ENCODE measurements around the gene YOD1.

The YOD1 gene

DNA sequence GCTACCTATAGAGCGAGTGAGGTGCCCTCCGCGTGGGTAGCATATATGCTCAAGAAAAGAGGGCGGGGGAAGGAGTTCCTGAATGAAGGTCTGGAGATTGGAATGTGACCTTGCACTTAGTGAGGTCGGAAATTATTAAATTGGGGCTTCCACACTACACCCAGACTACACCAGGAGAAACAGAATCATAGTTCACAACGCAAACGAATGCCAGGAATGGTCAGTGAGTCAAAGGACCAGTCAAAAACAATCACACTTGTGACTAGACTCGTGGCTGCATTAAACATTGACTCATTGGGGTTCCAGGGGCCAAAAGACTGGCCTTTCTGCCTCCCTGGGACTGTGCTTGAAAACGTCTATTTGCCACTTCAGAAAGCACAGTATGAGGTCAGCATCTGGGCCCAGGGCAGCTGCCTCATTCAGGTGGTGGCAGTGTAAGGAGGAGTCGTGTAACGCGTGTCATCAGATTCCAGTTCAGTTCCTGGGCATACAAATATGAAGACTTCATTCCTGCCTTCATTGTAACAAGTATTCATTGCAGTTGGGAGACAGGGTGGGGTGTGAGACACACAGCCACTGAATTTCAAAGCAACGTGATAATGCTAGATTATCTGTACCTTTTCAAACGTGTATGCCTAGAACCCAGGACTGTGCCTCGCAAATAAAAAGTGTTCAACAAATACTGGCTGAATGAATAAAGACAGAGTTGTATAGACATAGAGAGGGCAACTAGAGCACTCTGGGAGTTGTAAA is at the start of gene YOD1:
Gene YOD1, minus strand, starts transcription at position 18 of the 753 bp plus-strand sequence. CDS start 178 bp downstream, outside the sequence.
- DNase-seq, result no peak

DNA sequence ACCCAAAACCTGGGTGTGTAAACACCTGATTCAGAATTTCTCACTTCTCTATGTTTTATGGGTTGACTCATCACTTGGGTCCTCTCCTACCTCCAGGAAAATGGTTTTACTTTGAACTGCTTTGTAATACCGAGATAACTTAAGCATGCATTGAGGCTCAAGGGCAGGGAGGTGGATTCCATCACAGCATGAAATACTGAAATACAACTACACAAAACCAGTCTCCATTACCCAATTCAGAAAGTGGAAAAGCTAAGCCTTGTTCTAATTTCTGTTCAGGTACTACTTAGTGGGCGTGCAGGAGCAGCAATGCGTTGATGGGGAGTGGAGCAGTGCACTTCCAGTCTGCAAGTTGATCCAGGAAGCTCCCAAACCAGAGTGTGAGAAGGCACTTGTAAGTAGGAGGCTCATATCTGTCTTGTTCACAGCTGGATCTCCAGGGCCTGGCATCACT is 46.9 kb upstream of the YOD1 start:
- DNase-seq, result peak; percentile 41

DNA sequence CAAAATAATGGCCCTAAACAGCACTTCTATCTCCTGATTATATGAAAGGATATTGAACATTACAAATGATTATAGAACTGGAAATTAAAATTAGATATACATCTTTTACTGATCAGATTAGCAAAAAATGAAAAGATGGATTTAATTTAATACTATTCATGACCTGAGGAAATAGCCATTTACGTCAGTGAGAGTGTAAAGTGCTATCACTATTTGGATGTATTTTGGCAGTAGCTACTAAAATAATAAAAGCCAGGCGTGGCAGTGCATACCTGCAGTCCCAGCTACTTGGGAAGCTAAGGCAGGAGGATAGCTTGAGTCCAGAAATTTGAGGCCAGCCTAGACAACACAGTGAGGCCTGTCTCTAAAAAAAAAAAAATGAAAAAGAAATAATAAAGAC is 42.9 kb upstream of the YOD1 start:
- DNase-seq, result no peak

DNA sequence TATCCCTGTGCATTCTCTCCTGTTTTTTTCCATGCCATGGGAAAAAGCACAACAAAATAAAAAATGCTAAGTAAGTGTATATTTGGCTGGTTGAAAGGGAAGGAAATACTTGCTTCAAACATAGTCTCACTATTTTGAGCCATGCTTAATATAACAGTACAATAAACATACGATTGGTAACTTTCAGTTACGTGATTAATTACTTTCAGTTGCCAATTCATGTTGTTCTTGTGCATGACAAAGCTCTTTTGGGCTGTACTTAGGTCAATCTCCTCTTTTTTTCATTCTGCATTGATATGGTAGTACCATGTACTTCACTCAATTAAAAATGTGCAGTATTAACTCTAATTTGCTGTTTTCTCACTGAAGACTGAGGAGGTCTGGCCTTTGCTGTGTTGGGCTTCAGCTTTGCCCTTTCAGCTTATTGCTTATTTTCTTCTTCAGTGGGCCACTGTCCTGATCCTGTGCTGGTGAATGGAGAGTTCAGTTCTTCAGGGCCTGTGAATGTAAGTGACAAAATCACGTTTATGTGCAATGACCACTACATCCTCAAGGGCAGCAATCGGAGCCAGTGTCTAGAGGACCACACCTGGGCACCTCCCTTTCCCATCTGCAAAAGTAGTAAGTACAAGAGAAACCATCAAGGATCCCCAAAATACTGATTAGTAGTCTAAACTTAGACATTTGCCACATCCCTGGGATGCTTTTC is 40.3 kb upstream of the YOD1 start:
- DNase-seq, result no peak

DNA sequence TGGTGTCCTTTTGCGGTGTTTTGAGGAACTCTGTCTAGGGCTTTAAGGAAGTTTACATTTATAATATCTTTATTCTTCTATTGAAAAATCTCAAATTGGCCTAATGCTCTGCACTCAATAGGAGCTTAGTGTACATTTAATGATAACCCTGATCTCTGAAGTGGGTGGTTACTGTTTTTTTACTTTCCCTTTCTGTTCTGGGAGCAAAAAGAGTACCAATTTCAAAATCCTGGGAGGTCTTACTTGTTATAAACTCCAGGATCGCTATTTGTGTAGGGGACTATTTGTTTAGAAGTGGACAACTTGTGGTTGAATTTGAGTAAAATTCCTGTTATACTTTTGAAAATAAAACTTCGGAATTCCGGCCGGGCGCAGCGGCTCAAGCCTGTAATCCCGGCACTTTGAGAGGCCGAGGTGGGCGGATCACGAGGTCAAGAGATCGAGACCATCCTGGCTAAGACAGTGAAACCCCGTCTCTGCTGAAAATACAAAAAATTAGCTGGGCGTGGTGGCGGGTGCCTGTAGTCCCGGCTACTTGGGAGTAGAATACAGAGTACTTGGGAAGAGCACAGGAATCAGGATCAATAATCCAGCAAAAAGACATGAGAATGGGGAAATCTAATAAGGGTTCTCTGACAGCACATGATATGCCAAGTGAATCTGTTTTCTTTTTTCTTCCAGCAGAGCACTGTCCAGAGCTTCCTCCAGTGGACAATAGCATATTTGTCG is 38.8 kb upstream of the YOD1 start:
- DNase-seq, result no peak

DNA sequence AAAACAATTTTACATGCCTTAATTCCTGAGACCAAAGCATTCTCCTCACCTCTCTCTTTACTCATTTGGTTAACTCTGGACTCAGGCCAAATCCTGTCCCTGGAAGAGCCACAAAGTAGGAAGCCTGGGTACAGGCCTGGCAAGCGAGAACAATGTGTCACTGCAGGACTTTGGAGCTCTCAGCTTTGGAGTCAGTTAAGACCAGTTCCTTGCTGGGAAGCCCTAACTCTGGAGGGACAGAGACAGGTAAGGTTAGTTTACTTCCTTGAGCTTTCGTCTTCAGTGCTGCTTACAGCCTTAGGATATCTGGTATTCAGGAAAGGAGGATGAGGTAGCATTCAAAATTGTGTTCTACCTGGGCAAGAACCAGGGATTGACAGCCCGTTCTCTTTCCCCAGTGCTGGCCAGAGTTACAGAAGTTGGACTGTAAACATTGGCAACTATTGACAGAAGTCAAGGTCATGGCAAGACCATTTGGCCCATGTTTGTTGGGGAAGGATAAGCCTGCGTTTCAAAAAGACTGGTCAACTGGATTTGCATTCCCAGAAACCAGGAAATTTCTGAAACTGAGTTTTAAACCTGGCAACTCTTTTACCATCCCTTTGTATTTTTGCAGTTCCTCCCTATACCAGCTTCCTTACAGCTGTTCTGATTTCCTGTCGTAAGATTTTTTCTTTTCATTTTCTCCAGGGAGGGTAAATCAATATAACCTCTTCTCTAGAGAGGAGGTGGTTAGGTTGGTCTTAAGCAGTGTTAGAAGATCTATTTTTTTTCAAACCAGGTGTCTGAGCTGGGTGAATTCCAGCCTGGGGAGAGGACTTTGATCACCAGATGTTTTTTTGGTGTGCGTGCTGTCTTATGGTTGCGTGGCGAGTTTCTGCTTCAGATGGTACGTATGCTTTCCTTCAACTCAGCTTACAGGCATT is 38.0 kb upstream of the YOD1 start, which contains the start of gene C4BPB:
Gene C4BPB, plus strand, starts transcription at position 160 of the 926 bp plus-strand sequence. Its CDS starts 672 bp downstream, at position 832.
- peak; percentile 7 for DNase-seq

DNA sequence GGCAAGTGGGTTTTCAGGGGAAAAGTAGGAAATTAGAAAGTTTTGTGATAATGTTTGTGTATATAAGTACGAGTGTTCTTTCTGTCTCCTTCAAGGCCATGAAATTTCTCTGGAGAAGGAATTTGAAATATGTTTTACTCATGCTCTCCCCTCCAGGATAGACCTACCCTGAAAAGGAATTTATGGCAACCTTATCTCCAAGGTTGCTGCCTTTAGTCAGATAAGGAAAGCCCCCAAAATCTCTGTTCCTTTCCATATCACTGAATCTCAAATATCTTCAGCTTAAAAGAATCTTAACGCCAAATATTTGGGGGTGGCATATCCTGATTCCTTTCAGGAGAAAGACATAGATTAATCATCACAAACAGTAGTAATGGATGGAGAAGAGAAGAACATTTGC is 37.2 kb upstream of the YOD1 start:
- no peak for DNase-seq

DNA sequence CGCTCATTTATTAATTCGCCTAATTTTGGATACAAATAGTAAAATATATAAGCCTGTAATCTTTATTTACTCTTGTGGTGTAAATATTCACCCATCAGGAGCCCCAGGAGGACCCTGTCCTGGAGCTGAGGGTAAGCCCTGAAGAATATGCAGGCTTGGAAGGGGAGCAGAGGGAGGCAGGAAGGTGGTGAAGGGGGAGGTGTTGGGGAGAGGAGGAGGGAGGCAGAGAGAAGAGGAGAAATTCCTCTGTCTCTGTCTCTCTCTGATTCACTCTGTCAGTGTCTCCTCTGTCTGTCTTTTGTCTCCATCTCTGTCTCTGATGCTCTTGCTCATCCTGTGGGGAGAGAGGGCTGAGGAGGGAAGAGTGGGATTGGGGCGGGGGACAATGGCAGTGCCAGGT is 34.9 kb upstream of the YOD1 start:
- no peak for DNase-seq

DNA sequence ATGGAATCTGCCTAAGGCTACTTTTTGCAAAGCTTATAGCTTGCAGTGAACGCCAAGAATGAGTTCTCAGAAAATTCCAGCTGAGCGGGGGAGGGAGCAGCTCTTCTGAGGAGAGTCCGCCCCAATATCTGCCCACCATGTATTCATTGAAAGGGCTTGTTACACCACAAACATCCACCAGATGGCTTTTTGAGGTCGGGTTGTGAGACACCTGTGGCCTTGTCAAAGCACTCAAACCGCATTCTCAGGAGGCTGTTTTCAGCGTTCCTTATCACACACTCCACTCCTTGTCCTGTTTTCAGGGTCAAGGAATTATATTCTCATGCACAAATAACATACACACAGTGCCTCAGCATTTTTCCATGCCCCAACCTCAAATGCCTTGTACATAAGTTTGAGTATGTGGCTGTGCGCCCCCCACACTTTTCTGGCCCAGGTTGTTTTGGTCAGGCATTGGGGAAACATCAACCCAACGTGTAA is 33.7 kb upstream of the YOD1 start:
- DNase-seq, result peak; percentile 66

DNA sequence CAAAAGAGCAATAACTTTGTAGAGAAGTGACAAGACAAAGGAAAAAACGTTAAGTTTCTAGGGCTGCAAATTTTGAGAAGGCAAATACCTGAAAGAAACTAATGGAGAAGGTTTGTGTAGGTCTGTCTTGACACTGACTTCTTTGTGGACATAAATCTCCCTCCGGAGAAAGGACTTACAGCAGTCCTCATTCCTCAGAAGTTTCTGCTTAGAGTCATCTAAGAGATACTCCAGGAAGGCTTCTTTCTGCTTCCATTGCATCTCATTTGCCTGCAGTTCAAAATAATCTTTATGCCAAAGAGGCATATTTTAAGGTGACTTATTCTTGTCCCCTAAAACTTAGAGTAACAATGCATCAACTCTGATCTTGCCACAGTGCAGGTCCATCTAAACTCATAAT is 33.2 kb upstream of the YOD1 start:
- no peak for DNase-seq

DNA sequence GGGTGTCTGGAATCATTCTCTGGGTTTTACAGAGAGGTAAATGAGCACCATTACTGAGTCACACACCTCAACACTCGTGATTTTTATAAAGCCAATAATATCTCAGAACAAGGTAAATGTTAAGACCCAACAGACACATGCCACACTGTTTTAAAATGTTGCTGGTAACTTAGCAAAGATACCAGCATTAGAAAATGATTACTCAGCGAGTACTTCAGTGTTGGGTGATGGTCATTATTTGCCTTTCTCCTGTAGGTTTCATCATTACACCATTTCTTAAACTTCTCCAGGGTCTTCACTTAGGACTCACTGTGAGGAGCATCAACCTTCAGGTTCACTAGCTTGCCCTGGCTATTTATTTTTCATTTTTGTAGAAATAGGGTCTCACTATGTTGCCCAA is 30.8 kb upstream of the YOD1 start:
- DNase-seq, result no peak

DNA sequence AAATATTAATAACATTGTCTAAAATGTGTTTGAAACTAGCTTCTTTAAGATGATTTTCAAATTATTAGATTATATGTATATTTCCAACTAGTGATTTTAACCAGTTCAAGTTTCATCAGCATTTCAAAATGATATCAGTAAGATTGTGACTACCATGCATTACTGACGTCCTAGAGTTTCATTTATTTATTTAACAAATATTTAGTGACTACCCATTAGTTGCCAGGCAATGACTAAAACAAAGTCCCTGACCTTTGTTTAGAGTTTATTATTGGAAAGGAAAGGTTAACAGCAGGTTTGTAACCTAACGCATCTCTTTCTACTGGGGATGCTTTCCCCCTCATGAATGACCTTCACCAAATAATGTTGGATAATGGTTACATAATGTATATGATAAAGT is 30.1 kb upstream of the YOD1 start:
- no peak for DNase-seq

DNA sequence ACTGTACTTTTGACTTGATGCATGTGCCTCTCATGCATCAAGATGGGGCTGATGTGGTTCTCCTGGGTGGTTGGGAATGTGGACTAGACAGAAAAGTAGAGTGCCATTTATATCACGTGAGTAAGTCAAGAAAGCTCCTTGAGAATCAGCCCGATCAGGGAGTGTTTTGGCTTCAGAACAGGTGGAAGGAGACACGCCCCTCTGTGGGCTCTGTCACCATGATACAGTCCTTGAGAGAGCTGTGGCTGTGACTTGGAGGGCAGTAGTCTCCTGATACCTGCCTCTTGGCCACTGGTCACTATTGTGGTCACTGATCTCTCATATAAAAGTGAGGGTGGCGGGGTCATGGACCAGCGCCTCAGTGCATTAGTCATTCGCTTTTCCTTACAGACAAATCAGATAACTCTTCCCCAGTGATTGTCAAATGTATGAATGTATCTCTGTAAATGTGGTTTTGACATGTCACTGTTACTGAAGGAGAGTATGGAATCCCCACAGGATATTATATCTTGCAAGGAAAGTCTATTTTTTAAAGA is 28.8 kb upstream of the YOD1 start:
- no peak for DNase-seq

DNA sequence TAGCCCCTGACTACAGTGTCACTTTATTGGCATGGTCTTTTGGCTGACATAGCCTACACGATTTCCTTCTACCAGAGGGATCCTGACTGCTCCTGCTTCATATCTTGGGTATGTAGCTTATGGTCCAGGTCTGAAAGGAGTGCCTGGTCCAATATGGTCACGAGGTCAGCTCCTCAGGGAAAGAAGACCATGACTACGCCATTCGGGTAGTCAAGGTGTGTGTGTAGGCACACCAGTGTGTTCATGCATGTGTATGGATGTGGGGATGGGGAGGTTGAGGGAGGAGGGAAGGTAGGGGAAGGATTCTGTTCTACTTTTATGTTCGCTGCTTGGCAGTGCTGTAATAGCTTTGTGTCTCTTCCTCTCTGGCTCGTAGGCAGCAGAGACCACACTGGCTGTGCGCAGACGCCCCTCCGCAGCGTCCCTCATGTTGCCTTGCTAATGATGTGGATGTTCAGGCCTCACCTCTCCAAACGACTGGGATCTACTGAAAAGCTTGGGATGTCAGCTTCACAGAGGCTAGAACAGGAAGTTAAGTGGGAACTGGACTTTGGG is 27.6 kb upstream of the YOD1 start:
- DNase-seq, result no peak

DNA sequence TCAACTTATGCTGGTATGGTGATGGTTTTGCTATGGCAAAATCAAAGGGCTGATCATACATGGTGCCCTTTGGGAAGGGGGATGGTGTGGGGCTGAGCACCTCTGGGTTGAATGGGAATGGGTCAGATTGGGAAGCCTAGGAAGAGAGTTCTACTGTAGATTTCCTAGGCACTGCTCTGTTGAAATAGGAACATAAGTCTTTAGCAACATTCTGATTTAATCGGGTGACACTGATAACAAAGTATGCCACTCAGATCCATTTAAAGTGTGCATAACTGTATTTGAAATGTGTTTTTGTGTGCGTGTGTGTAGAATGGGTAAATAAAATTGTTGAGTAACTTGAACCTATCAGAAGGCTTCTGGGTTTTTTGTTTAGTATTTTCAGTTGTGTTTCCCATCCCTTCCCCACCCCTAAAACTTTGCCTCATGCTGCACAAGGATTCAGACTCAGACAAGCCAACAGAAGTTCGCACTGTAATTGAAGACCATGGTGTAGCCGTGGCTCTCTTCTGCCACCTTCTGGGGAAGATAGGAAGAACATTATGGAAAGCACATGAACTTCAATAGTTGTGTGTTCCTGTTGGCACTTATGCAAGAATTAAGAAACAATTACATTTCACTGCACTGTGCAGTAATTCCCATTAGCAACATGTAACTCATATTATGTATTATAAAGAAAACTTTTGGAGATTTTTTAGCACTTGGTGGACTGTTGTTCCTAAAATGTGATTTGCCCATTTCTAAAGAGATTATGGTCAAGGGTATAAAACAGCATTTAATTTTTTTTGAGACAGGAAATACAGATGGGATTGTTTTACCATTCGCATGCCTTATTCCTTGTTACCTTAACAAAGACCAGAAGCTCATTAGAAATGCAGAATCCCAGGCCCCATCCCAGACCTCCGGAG is 26.7 kb upstream of the YOD1 start:
- peak; percentile 70 for DNase-seq

DNA sequence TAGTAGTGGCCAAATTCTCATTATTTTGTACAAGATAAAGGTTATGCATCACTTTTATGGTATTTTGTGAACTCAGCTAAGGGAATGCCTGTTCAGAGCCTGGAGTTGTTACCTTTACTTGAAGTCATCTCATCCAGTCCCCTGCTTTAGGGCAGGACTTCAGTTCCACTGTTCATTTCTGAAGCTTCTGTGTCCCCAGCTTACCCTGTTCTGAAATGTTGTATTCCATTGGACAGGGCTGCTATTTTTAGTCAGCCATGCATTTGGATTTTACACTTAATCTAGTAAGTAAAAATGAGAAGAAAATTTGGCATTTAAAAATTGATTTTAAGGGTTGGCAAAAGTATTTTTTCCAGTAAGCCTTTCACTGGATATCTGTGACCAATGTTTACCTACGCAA is 26.0 kb upstream of the YOD1 start:
- DNase-seq, result no peak

DNA sequence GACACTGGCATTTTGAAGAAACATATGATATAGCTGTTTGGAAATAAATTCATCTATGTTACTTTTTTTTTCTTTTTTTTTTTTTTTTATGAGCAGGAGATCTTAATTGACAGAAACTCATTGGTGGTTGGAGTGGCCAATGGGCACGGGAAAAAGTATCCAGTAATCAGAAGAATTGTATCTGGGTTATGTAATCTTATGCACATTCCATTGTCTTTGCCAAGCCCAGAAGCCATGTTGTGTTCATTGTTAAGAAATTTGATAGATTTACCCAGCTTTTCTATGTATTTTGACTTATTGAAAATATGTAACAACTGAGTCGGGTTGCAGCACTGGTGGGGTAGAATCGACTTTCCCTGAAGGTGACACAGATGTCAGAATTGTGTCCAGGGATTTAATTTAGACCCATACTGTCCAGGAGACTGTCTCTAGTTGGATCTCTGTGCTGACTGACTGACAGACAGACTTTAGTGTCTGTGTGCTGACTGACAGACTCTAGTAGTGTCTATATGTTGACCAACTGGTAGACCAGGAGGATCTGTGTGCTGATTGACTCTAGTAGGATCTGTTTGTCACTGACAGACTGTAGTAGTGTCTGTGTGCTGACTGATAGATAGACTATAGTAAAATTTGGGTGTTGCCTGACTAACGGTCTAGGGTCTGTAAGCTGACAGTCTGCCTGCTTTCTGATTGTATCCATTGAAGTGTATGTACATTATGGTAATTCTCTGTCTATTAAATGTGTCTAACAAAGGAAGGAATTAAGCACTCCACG is 25.4 kb upstream of the YOD1 start:
- no peak for DNase-seq

DNA sequence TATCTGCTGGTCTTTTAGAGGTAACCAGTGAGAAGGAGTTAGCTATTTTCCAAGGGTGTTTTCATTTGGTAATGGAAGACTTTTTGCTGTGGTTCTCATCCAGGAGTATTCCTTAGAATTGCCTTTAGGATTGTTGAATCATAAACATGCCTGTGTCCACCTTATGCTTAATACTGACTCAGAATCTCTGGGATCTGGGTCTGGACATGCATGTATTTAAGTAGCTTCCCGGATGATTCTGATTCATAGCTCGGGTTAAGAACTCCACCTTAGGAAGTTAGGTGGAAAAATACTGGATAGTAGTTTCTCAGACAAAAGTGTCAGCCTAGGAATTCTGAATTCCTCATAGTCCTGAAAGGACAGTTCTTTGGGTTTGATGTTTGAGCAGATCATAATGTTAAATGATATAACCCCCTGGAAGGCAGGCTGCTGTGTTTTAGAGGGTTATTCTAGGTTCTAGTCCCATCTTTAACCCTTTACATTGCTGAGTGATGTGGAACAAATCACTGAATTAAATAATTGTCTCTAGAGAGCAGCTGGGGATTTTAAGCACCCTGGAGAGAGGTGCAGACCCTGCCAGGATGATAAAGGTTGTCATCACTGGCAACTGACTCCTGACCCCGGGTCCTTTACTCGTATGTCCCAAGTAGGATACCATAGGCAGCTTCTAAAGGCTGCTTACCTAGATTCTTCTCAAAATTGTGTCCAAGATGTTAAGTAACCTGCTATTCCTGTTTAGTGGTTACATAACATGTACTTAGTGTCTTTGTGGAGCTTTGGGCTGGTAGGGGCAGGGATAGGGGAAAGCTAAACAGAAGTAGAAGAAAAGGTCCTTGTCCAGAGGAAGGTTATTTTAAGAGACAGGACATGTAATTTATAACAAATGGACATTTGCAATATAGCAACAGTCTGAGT is 23.2 kb upstream of the YOD1 start:
- DNase-seq, result no peak

DNA sequence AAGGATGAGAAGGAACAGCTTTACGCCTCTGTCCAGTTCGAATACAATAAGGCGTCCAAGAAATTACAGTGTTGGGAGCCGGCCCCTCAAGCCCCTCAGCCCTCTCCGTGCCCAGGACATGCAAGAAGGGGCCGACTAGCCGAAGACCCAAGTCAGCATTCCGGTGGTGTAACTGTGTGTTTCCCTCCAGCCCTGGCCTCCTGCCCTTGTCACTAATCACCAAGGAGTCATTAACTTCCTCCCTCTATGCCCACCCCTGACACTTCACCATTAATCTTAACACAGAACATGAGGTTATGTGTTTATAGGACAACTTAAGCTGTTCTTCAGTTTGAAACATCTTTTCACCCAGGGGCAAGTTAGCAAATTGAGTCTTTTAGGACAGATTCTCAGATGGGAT is 21.2 kb upstream of the YOD1 start:
- no peak for DNase-seq
